ENCODE data around the gene CDKN2B-AS1. TPM values are rescaled to one million over a fixed set of nuclear protein-coding genes. Genes with fewer than 3 reads are reported as not detected.

The CDKN2B-AS1 gene
- total RNA-seq, 1 experiment from 2014 or later = 0.24 TPM

GRCh38 chr9:21966140-21966851 lies 28.3 kb upstream of the CDKN2B-AS1 start:
- DNase-seq (ENCODE audit: low spot score) (no peak), ATAC-seq (peak; percentile 5; the same call in 1 of the 2 replicates)
- POLR2A ChIA-PET = no interaction called here
- peaks cover 100% of the 10 kb centered on the region for H3K27me3 Mint-ChIP-seq (ENCODE audit: low read depth)
- H3K9me3 Mint-ChIP-seq = no peaks in the 10 kb centered on the region
- H3K36me3 Mint-ChIP-seq = no peaks in the 10 kb centered on the region
- peaks cover 59% of the 10 kb centered on the region for H3K4me1 Mint-ChIP-seq
- H3K4me3 Mint-ChIP-seq = peak overlapping the region; percentile 66; the same call in 1 of the 2 replicates
- TF ChIP-seq HMGA2 (CRISPR knock-in tag; IDR thresholded peaks at IDR 0.05) (peak; percentile 96), MYBL2 (CRISPR knock-in tag; IDR thresholded peaks at IDR 0.05) (no peak)
- CTCF ChIA-PET = interaction anchor here (0.6 to 1.2 kb wide), 3 partner anchors 33 to 153 kb away, joined by 3 to 4 read pairs (median 4); partner anchors contain the start of gene CDKN2B
- no peak overlapping the region for H3K27ac Mint-ChIP-seq

- no peaks in the 10 kb centered on the region for H3K9me3 Mint-ChIP-seq
- ChIA-PET CTCF (interaction anchor here (4.8 kb wide), 1 partner anchor 41 kb away, joined by 60 read pairs; the partner anchor contains the start of gene CDKN2B), POLR2A (no interaction called here)
- ATAC-seq (no peak), DNase-seq (ENCODE audit: low spot score) (peak; percentile 39)
- no peak for TF ChIP-seq ELF4 (CRISPR knock-in tag; IDR thresholded peaks at IDR 0.05; ENCODE audit: low read depth)
- TF ChIP-seq HMGXB4 (CRISPR knock-in tag; IDR thresholded peaks at IDR 0.05) = no peak
- no peaks in the 10 kb centered on the region for H3K36me3 Mint-ChIP-seq
- H3K4me1 Mint-ChIP-seq = peaks cover 60% of the 10 kb centered on the region
- H3K27ac Mint-ChIP-seq = no peak overlapping the region
- peaks cover 100% of the 10 kb centered on the region for H3K27me3 Mint-ChIP-seq (ENCODE audit: low read depth)
- H3K4me3 Mint-ChIP-seq = peak overlapping the region; percentile 19; the same call in 1 of the 2 replicates
Measured at GRCh38 chr9:21967169-21967568, 27.4 kb upstream of the CDKN2B-AS1 start.

- CTCF ChIA-PET = interaction anchor here (1.1 to 4.8 kb wide), 3 partner anchors 28 to 154 kb away, joined by 3 to 60 read pairs (median 10); partner anchors contain the start of gene CDKN2B
- POLR2A ChIA-PET = no interaction called here
- Mint-ChIP-seq H3K36me3 (no peaks in the 10 kb centered on the region), H3K4me1 (peaks cover 60% of the 10 kb centered on the region), H3K4me3 (peak overlapping the region; percentile 19; the same call in 1 of the 2 replicates), H3K27ac (no peak overlapping the region), H3K9me3 (no peaks in the 10 kb centered on the region), H3K27me3 (ENCODE audit: low read depth) (peaks cover 100% of the 10 kb centered on the region)
- DNase-seq (ENCODE audit: low spot score) (no peak), ATAC-seq (no peak)
- TF ChIP-seq ERG (CRISPR knock-in tag; IDR thresholded peaks at IDR 0.05) = no peak
- no peak for TF ChIP-seq TEAD4 (CRISPR knock-in tag; IDR thresholded peaks at IDR 0.05)
- no peak for TF ChIP-seq ZNF121 (CRISPR knock-in tag; IDR thresholded peaks at IDR 0.05)
- TF ChIP-seq SMAD3 (CRISPR knock-in tag; IDR thresholded peaks at IDR 0.05; ENCODE audit: borderline replicate concordance) = no peak
- no peak for TF ChIP-seq ZNF532 (CRISPR knock-in tag; IDR thresholded peaks at IDR 0.05; ENCODE audit: borderline replicate concordance)
- no peak for TF ChIP-seq ZNF671 (CRISPR knock-in tag; IDR thresholded peaks at IDR 0.05)
- TF ChIP-seq OVOL2 (CRISPR knock-in tag; IDR thresholded peaks at IDR 0.05; ENCODE audit: borderline replicate concordance) = no peak
- TF ChIP-seq ATF6 (CRISPR knock-in tag; IDR thresholded peaks at IDR 0.05) = no peak
- no peak for TF ChIP-seq ZNF512 (CRISPR knock-in tag; IDR thresholded peaks at IDR 0.05; ENCODE audit: borderline replicate concordance)
- TF ChIP-seq PRDM15 (CRISPR knock-in tag; IDR thresholded peaks at IDR 0.05) = no peak
Measured at GRCh38 chr9:21967702-21968101, 26.9 kb upstream of the CDKN2B-AS1 start.
